Measurements from ENCODE around the gene CAMKMT.

DNA sequence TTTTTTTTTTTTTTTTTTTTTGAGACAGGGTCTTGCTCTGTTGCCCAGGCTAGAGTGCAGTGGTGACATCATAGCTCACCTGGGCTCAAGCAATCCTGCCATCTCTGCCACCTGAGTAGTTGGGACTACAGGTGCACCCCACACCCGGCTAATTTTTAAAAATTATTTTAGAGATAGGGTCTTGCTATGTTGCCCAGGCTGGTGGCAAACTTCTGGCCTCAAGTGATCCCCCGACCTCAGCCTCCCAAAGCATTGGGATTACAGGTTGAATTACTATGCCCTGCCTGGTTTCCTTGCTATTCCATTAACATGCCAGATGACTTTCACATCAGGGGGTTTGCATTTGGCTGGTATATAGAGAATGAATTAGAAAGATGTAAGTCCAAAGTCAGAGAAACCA is 253.2 kb downstream of the CAMKMT start:
- TF ChIP-seq, protein P1, sequence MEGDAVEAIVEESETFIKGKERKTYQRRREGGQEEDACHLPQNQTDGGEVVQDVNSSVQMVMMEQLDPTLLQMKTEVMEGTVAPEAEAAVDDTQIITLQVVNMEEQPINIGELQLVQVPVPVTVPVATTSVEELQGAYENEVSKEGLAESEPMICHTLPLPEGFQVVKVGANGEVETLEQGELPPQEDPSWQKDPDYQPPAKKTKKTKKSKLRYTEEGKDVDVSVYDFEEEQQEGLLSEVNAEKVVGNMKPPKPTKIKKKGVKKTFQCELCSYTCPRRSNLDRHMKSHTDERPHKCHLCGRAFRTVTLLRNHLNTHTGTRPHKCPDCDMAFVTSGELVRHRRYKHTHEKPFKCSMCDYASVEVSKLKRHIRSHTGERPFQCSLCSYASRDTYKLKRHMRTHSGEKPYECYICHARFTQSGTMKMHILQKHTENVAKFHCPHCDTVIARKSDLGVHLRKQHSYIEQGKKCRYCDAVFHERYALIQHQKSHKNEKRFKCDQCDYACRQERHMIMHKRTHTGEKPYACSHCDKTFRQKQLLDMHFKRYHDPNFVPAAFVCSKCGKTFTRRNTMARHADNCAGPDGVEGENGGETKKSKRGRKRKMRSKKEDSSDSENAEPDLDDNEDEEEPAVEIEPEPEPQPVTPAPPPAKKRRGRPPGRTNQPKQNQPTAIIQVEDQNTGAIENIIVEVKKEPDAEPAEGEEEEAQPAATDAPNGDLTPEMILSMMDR (IDR thresholded peaks at IDR 0.05; ENCODE audit: insufficient read depth, low read length, poor library complexity, severe bottlenecking) = no peak
- TF ChIP-seq EZH2phosphoT487 (conservative IDR thresholded peaks at IDR 0.05; ENCODE audit: low read length) = no peak
